Inferior parietal cortex (tissue), 1 donor: Measurements from ENCODE around the gene ADPGK.
"Not testable (repeated sequence)": the region's sequence is repeated elsewhere in the genome, so short reads cannot be mapped to it uniquely, and the experiment has no call there.

Experiments used
- DNase-seq: peaks from one replicate; pipeline ENCODE4 v3.0.0-alpha.2; 2016; ENCODE audit errors: extremely low spot score

Gene ADPGK

DNA sequence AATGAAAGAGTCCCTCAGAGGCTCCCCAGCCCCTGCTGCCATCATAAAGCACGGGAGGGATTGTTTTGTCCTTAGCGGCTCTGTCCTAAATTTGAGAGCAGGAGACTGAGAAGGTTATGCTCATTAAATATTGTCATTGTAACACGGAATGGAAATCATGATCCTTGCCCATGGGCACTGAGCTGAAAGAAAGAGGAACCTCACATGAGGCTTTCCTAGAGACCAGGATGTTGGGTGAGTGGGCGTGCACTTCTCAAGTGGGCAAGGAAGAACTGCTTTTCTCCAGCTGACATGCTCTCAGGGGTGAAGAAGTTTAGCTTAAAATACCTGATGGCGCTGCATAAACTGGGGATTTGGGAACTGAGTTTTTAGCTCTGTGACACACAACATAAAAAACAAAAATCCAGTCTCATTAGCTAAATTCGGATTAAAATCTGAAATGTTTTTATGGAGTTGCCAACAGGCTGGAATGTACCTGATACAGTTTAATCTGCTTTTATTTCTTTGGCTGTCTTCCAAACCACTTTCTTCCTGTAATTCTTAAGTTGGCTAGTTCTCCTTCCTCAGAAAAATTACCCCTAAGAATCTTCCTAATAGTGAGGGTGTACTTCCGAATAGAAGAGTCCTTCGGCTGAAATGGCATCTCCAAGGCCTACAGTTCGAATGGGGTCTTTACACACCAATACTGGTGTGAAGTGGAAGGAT, 31.7 kb downstream of the ADPGK start:
- no peak for DNase-seq

DNA sequence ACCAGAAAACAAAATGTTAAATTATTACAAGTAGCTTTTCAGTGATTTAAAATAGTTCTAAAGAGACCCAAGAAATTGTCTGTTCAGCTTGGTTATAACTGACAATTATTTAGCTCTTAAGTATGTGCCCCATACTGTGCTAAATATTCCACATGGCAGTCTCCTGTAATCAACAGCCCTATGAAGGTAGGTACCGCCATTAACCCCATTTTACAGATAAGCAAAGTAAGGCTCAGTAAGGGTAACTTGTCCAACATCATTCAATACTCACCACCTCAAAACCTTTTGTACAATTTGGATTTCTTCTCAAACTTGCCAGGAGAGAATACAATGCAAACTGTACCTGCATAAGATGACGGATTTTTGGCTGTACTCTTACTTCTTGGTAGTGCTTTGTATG, 33.9 kb downstream of the ADPGK start:
- DNase-seq: no peak

DNA sequence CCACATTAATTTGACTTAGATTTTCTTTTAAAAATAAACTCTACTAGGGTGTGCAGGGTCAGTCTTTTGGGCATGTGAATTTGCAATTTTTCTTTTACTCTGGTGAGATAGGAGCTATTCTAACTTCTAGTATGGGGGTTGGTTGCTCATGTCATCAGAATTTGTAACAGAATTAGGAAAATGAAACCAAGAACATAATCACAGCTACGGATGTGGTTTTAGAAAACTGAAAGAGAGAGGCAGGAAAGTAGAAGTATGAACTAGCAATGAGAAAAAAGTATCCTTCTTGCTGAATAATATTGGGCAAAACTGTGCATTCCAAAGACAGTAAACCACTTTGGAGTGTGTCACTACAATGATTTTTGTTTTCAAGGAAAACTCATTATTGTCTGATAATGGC, 43.3 kb downstream of the ADPGK start:
- DNase-seq: no peak

DNA sequence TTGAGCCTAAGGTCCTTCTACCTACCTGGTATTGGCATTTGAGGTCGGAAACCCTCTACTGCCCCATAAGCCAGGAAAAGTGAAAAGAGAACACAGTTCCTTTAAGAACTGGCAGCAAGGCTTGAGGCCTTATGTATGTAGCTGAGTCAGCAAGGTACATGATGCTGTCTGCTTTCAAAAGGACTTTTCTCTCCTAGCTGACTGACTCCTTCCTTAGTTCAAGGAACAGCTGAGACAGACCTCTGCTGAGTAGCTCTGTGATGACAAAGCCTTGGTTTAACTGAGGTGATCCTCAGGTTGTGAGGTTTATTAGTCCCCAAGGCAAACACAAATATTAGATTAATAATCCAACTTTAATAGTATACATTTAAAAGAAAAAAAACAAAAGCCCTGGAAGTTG, 45.8 kb downstream of the ADPGK start:
- no peak for DNase-seq

DNA sequence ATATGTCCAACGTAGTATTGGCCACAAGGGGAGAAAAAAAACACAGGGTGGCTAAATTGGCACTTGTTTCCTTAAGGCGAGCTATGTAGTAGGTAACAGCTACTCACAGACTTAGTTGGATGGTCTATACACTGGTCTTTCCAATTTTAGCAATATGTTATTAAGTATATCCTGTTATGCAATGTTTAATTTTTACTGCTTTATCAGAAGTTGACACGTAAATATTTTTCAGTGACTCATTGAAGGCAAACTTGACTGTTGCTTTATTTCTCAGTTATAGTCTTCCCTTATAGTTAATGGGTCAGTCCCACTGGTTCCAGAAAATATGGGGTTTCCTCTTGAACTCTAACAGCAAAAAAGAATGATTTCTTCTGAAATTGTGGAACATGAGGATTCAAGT, 46.5 kb downstream of the ADPGK start:
- no peak for DNase-seq

DNA sequence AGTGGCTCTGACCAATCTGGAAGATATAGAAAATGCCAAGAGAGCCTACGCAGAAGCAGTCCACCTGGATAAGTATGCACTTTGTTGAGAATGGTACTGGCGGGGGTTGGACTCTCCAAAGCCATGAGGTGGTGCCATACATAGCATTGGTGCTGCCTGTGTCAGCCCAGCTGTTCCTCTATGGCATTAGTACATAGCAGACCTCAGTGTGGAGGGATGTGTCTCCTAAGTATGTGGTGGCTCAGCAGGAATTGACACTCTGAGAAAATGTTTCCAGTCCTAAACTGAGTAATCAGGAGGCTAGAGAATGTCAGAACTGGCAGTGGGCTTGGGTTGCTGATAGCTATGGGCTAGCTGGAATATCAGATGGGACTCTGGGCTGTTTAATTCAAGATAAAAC, 48.4 kb downstream of the ADPGK start:
- no peak for DNase-seq

DNA sequence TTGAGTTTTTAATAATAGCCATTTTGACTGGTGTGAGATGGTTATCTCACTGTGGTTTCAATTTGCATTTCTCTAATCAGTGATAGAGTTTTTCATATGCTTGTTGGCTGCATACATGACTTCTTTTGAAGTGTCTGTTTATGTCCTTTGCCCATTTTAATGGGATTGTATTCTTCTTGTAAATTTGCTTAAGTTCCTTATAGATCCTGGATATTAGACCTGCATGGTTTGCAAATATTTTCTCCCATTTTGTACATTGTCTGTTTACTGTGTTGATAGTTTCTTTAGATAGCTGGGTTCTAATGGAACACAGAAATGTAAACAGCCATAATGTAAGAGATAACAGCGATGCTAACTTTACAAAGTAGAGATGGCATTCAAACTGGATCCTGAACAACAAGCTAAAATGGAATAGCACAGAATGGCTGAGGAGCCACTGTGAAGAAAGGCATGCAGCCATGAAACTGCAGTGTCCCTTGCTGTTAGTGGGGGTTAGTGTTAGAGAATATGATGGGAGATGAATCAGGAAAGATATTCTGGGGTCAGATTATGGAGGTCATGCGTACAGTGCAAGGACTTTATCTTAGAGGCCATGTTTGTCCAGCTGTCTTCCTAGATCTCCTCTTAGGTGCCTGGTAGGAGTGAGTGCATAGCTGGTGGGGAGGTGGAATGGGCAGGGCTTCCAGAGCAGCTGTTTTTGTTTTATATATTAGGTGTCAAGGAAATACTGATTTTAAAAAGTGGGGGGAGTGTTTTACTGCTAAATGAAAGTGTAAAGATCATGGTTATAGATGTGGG, 49.4 kb downstream of the ADPGK start:
- no peak for DNase-seq

DNA sequence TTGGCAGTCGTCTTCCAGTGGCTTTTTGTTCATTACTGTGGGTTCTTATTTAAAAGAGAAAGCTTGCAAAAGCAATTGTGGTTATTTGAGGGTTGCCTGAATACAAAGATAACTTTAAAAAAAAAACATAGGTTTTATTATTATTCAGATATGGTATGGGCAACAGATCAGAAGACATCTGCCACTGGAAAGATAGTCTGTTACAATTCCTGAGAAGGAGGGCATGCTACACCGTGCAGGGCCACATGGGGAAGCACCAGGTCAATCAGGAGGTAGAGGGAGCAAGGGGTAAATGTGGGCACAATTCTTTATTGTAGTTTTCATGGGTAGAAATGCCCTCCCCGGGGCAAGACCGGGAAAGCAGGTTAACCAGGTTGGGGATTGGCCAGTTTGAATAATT, 51.0 kb downstream of the ADPGK start:
- no peak for DNase-seq

DNA sequence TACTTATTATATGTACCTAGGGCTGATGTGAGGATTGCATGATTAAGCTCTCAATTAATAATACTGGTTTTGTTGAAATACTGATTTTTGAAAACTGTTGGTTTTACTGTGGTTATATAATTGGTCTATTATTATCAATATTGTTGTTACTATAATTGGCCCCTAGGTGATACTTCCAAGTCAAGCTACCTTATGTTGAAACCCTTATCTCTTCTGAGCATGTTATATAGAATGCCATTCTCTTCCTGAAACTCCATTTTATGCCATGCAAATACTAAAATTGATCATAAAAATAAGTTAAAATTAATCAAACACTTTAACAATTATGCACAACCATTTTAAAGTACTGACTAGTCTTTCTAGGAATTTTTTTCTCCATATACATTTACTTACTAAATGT, 51.5 kb downstream of the ADPGK start:
- DNase-seq: no peak

DNA sequence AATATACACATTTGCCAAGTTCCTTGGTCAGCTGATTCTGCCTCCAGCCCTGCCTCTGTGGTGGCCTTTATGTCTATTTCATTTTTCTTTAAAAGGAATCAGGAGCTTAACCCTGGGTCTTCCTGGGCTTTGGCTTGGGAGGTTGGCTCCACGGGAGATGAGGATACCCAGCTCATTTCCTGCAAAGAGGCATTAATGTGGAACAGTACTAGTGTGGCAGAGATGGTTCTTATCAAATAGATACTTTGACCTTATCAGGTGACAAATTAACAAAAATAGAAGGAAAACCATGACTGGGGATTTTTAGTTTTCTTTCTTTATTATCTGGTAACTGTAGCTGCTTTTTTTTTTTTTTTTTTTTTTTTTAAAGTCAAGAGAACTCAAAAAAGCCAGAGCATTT, 54.7 kb downstream of the ADPGK start:
- no peak for DNase-seq

DNA sequence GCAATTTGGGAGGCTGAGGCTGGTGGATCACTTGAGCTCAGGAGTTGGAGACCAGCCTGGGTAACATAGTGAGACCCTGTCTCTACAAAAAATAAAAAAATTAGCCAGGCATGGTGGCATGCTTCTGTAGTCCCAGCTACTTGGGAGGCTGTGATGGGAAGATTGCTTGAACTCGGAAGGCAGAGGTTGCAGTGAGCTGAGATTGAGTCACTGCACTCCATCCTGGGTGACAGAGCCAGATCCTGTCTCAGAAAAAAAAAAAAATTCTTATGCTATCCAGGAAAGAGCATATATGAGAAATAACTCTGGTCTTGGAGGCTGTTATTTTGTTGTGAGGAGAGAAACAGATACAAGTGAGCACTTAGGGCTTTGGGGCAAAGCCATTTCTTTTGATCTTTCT, 55.3 kb downstream of the ADPGK start:
- not testable (repeated sequence) for DNase-seq

DNA sequence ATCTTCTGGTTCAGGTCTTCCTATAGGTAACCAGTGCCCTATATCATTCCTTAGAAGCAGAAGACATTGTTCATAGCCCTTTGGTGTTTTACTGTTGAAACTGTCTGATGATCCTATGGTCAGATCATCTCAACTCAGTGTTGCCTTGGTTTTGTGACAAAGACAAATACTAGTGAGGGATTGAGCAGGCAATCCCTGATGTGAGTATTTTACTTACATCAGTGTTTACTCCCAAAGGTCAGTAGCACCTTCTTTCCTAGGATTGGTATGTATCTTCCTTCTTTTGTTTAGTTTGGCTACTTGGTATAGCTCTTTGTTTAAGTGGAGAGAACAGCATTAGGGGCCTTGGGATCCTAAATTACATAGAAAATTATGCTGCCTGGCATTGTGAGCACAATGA, 56.4 kb downstream of the ADPGK start:
- no peak for DNase-seq

DNA sequence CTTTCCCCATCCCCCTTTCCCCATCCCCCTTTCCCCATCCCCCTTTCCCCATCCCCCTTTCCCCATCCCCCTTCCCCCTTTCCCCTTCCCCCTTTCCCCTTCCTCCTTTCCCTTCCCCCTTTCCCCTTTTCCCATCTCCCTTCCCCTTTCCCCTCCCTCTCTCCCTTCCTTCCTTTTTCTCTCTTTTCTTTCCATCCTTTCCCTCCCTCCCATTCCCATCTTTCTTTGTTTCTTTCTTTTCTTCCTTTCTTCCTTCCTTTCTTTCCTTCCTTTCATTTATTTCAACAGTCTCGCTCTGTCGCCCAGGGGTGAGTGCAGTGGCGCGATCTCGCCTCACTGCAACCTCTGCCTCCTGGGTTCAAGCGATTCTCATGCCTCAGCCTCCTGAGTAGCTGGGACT, 57.7 kb downstream of the ADPGK start:
- not testable (repeated sequence) for DNase-seq

DNA sequence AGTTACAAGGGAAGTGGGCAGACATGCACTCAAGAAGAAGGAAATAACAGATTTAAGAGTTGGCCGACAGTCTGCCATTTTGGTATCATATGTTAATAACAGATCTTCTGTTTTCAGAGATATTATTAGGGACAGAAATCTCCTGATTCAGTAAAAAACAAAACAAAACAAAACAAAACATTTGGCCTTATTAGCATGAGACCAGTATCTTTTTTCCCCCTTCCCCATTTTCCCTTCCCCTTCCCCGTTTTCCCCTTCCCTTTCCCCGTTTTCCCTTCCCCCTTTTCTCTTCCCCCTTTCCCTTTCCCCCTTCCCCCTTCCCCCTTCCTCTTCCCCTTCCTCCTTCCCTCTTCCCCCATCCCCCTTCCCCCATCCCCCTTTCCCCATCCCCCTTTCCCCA, 58.1 kb downstream of the ADPGK start:
- no peak for DNase-seq

DNA sequence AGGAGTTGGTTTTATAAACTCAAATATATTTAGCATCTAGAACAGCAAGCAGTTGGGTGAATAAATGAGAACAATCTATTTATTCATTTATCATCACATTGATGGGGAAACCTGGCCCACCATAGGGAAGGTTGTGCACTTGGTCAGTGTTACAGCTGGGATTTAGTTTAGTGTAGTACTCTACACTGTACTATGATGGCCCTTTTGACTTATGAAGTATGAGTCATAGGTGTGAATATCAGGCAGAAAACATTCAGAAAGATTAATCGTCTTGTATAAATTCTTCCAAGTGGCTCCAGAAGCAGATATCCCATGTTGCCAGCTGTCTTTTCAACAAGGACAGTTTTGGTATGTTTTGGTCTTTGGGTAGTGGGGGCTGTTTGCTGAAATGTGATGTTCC, 59.5 kb downstream of the ADPGK start:
- no peak for DNase-seq

DNA sequence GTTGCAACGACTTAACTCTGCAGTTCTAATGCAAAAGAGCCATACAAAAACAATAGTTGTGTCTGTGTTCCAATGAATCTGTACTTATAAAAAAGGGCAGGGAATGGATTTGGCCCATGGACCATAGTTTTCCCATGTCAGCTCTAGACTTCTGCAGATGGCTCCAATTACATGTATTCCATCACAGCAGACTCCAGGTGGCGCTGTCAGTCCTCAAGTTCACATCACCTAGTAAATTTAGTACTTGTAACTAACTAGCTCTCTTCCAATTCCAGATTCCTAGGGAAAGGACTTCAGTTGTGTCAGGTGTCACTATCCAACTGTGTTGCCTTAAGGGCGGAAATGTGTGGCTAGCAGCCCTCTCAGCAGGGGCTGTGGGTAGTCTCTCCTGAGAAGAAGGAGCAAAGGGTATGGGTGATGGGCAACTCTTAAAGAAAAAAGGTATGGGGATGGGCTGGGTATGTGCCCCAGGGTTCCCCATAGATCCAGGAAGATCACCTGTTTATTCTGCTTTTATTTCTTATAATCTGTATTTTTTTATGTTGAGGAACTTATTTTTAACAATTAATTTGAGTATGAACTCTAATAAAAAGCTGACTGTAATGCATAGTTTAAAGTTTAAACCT, 61.4 kb downstream of the ADPGK start:
- peak; percentile 72 for DNase-seq

DNA sequence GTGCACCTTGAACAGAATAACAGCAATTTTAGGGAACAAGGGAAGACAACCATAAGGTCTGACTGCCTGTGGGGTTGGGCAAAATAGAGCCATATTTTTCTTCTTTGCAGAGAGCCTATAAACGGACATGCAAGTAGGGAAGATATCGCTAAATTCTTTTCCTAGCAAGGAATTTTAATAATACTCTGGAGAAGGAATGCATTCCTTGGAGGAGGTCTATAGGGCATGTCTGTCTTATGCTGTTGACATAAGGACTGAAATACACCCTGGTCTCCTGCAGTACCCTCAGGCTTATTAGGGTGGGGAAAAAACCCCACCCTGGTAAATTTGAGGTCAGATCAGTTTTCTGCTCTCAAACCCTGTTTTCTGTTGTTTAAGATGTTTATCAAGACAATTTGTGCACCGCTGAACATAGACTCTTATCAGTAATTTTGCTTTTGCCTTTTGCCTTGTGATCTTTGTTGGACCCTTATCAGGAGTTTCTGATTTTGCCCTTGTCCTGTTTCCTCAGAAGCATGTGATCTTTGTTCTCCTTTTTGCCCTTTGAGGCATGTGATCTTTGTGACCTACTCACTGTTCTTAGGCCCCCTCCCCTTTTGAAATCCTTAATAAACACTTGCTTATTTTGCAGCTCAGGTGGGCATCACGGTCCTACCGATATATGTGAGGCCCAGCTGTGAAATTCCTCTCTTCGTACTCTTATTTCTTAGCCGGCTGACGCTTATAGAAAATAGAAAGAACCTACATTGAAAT, 74.8 kb downstream of the ADPGK start:
- DNase-seq: not testable (repeated sequence)

DNA sequence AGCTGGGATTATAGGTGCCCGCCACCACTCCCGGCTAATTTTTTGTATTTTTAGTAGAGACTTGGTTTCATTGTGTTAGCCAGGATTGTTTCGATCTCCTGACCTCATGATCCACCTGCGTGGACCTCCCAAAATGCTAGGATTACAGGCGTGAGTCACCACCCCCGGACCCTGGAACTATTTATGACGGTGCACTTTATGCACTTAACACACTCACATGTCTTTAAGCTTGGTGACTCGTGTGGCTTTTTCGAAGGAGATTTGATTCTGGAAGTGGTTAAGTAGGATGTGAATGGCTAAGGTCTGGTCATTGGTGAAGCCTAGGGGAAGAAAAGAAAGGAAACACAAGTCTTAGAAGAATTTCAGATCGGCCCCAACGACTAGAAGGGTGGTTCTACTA, 77.3 kb downstream of the ADPGK start:
- DNase-seq: no peak
